Activated T-helper 1 cell treated with anti-CD3 and anti-CD28 coated beads, Interleukin-12 subunit alpha, Interleukin-12 subunit beta, Interleukin-2, Interleukin-4 antibody, amounts not matched to agents 30 ng/mL and 10 ng/mL and 1 ng/mL, durations not matched to agents 14 hours and 24 hours and 36 hours (primary cell): ENCODE results near the gene TARP.

Experiments used
- DNase-seq: peaks from one replicate; pipeline ENCODE4 v3.0.0; 2021; ENCODE audit warnings: low spot score
- H3K27ac Mint-ChIP-seq: one replicate; pipeline ENCODE4 v1.8.0; 2021; ENCODE audit warnings: mild to moderate bottlenecking, mixed read lengths
- H3K27me3 Mint-ChIP-seq: one replicate; pipeline ENCODE4 v1.8.0; 2022; ENCODE audit warnings: mild to moderate bottlenecking, moderate library complexity, mixed read lengths; ENCODE audit not compliant: insufficient read depth
- H3K36me3 Mint-ChIP-seq: one replicate; pipeline ENCODE4 v1.8.0; 2021; ENCODE audit warnings: low read depth, mixed read lengths
- H3K4me1 Mint-ChIP-seq: one replicate; pipeline ENCODE4 v1.8.0; 2021; ENCODE audit warnings: low read depth, mixed read lengths
- H3K4me3 Mint-ChIP-seq: one replicate; pipeline ENCODE4 v1.8.0; 2021; ENCODE audit warnings: mild to moderate bottlenecking, moderate library complexity, mixed read lengths
- H3K9me3 Mint-ChIP-seq: one replicate; pipeline ENCODE4 v1.8.0; 2021; ENCODE audit warnings: mixed read lengths
- intact Hi-C: fragments of 100-400 bp; cut with micrococcal nuclease; formaldehyde crosslinking; loops from one replicate; pipeline ENCODE4 v1.15.1; 2024

The TARP gene

GRCh38 chr7:38311329-38311937 is 38.0 kb upstream of the TARP start:
- DNase-seq = no peak
- peak overlapping the region; percentile 78 for H3K27ac Mint-ChIP-seq
- H3K4me1 Mint-ChIP-seq = peaks cover 11% of the 10 kb centered on the region
- no peaks in the 10 kb centered on the region for H3K36me3 Mint-ChIP-seq
- intact Hi-C loops = loop anchor here (2.0 to 5.0 kb wide), 2 partner anchors 39 to 79 kb away; partner anchors contain the start of gene TARP
- H3K27me3 Mint-ChIP-seq = no peaks in the 10 kb centered on the region
- no peaks in the 10 kb centered on the region for H3K9me3 Mint-ChIP-seq
- H3K4me3 Mint-ChIP-seq = peak overlapping the region; percentile 73

DNA sequence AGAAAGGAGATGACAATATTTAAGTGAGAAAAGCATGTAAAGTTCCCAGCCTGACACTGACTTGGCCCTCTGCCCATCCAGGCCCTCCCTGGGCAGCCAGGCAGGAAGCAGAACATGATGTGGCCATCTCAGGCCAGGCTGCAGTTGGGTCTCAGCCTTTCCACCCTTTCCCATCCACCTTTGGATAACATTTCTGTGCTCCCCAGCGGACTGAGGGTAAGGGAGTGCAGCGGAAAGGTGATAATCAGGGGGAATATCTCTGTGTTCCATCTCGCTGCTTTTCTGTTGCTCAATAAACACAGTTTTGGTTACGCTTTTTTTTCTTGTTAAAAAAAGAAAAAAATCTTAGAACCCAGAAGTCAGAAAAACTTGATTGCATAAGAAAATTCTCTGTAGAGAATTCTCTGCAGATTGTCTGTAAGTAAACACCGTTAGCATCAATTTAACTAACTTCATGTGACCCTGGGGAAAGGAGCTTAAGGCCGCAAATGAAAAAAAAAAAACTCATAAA is 37.2 kb upstream of the TARP start:
- H3K27ac Mint-ChIP-seq = peak overlapping the region; percentile 78
- no peaks in the 10 kb centered on the region for H3K36me3 Mint-ChIP-seq
- DNase-seq = no peak
- H3K9me3 Mint-ChIP-seq = no peaks in the 10 kb centered on the region
- intact Hi-C loops = loop anchor here (2.0 to 5.0 kb wide), 2 partner anchors 38 to 78 kb away; partner anchors contain the start of gene TARP
- no peaks in the 10 kb centered on the region for H3K27me3 Mint-ChIP-seq
- H3K4me1 Mint-ChIP-seq = peaks cover 11% of the 10 kb centered on the region
- peak overlapping the region; percentile 73 for H3K4me3 Mint-ChIP-seq

- DNase-seq = no peak
- H3K27me3 Mint-ChIP-seq = no peaks in the 10 kb centered on the region
- H3K9me3 Mint-ChIP-seq = no peaks in the 10 kb centered on the region
- H3K4me3 Mint-ChIP-seq = peak overlapping the region; percentile 26
- H3K4me1 Mint-ChIP-seq = peaks cover 14% of the 10 kb centered on the region
- no peaks in the 10 kb centered on the region for H3K36me3 Mint-ChIP-seq
- intact Hi-C loops = no loop called here
- H3K27ac Mint-ChIP-seq = peak overlapping the region; percentile 44
Measured at GRCh38 chr7:38309555-38309954, 36.1 kb upstream of the TARP start.

DNA sequence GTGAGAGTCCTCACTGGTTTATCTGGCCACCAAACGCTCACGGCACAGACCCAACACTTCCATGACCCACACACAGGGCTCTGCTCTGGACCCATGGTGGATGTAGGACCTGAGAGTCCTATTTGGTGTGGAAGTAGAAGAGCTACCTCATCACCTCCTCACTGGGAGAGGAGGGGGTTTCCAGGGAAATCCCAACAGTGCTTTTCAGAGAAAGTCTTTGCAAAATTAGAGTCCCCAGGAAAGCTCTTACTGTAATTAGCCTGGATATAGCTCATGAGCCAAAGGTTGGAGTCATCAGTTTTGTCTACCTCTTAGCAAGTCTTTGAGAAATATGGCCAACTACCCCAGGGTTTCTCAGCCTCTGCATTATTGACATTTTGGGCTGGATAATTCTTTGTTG is 34.7 kb upstream of the TARP start:
- Mint-ChIP-seq H3K36me3 (no peaks in the 10 kb centered on the region), H3K4me3 (no peak overlapping the region), H3K27ac (no peak overlapping the region), H3K4me1 (peaks cover 17% of the 10 kb centered on the region), H3K27me3 (no peaks in the 10 kb centered on the region), H3K9me3 (no peaks in the 10 kb centered on the region)
- intact Hi-C loops = no loop called here
- DNase-seq = no peak

DNA sequence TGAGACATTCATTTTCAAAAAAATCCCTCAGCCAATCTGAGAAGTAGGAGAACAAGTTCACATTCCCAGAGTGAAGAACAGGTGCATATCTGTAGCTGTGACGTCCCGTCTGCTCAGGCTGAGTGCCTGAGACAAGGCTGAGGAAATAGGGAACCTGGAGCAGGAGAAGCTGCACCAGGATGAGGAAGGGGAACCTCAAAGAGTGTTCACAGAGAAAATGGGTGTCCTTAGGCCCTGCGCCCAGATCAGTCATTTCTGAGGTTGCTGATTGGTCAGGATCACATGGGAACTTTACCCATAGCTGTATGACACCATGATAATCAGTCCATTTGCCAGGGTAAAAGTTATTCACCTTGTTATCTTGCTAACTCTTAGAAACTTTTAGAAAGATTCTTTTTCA is 34.2 kb upstream of the TARP start:
- DNase-seq = no peak
- H3K27ac Mint-ChIP-seq = no peak overlapping the region
- intact Hi-C loops = no loop called here
- H3K9me3 Mint-ChIP-seq = no peaks in the 10 kb centered on the region
- no peaks in the 10 kb centered on the region for H3K27me3 Mint-ChIP-seq
- H3K36me3 Mint-ChIP-seq = no peaks in the 10 kb centered on the region
- H3K4me3 Mint-ChIP-seq = no peak overlapping the region
- peaks cover 17% of the 10 kb centered on the region for H3K4me1 Mint-ChIP-seq

GRCh38 chr7:38306914-38307313 is 33.5 kb upstream of the TARP start:
- no peaks in the 10 kb centered on the region for H3K27me3 Mint-ChIP-seq
- H3K36me3 Mint-ChIP-seq = no peaks in the 10 kb centered on the region
- peaks cover 17% of the 10 kb centered on the region for H3K4me1 Mint-ChIP-seq
- intact Hi-C loops = no loop called here
- peak overlapping the region; percentile 33 for H3K4me3 Mint-ChIP-seq
- DNase-seq = no peak
- no peaks in the 10 kb centered on the region for H3K9me3 Mint-ChIP-seq
- H3K27ac Mint-ChIP-seq = peak overlapping the region; percentile 81

DNA sequence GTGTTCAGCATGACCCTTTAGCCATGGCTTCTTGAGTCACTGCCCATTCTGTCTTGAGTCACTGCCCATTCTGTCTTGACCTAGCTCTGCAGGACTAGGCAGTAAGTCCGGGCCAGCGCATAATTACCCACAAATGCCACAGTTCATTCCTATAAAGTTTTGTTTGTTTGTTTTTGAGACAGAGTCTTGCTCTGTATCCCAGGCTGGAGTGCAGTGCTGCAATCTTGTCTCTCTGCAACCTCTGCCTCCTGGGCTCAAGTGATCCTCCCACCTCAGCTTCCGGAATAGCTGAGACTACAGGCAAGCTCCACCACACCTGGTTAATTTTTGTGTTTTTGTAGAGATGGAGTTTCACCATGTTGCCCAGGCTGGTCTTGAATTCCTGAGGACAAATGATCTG is 32.7 kb upstream of the TARP start:
- no peaks in the 10 kb centered on the region for H3K9me3 Mint-ChIP-seq
- H3K27me3 Mint-ChIP-seq = no peaks in the 10 kb centered on the region
- H3K36me3 Mint-ChIP-seq = no peaks in the 10 kb centered on the region
- no peak for DNase-seq
- no peak overlapping the region for H3K27ac Mint-ChIP-seq
- H3K4me1 Mint-ChIP-seq = peaks cover 17% of the 10 kb centered on the region
- intact Hi-C loops = no loop called here
- no peak overlapping the region for H3K4me3 Mint-ChIP-seq

GRCh38 chr7:38303866-38304265 is 30.4 kb upstream of the TARP start:
- intact Hi-C loops = no loop called here
- no peak for DNase-seq
- Mint-ChIP-seq H3K9me3 (no peaks in the 10 kb centered on the region), H3K27ac (no peak overlapping the region), H3K36me3 (no peaks in the 10 kb centered on the region), H3K4me3 (no peak overlapping the region), H3K4me1 (peaks cover 10% of the 10 kb centered on the region), H3K27me3 (no peaks in the 10 kb centered on the region)

GRCh38 chr7:38300175-38300574 is 26.7 kb upstream of the TARP start:
- H3K9me3 Mint-ChIP-seq = no peaks in the 10 kb centered on the region
- no peaks in the 10 kb centered on the region for H3K27me3 Mint-ChIP-seq
- no peaks in the 10 kb centered on the region for H3K36me3 Mint-ChIP-seq
- intact Hi-C loops = loop anchor here (2.0 kb wide), 1 partner anchor 25 kb away; no protein-coding TSS in a partner anchor
- H3K4me3 Mint-ChIP-seq = peak overlapping the region; percentile 79
- peak overlapping the region; percentile 63 for H3K27ac Mint-ChIP-seq
- peaks cover 6% of the 10 kb centered on the region for H3K4me1 Mint-ChIP-seq
- no peak for DNase-seq

- no peaks in the 10 kb centered on the region for H3K27me3 Mint-ChIP-seq
- H3K4me3 Mint-ChIP-seq = peak overlapping the region; percentile 79
- H3K4me1 Mint-ChIP-seq = peaks cover 1% of the 10 kb centered on the region
- no peaks in the 10 kb centered on the region for H3K9me3 Mint-ChIP-seq
- intact Hi-C loops = no loop called here
- no peak for DNase-seq
- peak overlapping the region; percentile 63 for H3K27ac Mint-ChIP-seq
- H3K36me3 Mint-ChIP-seq = no peaks in the 10 kb centered on the region
Measured at GRCh38 chr7:38299275-38299931, 26.0 kb upstream of the TARP start.

GRCh38 chr7:38296059-38296857 is 22.8 kb upstream of the TARP start:
- Mint-ChIP-seq H3K27me3 (no peaks in the 10 kb centered on the region), H3K36me3 (no peaks in the 10 kb centered on the region), H3K4me3 (no peak overlapping the region), H3K27ac (no peak overlapping the region), H3K4me1 (no peaks in the 10 kb centered on the region), H3K9me3 (no peaks in the 10 kb centered on the region)
- DNase-seq = no peak
- intact Hi-C loops = no loop called here

DNA sequence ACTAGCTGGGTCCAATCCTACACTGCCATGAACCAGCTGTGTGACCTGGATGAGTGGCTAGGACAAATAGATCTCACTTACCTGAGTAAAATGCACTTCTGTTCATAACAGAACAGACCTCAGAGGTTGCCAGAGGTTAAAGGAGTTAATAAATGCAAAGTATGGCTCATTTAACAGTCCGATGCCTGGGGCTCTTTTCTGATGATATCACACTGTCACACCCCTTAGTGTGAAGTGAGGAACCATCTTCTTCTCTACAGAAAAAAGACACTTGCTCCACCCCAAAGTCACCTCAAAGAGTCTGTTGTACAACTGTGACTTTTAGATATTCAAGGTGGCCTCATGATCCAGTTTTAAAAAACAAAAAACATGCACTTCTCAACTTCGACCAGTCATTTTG is 21.5 kb upstream of the TARP start:
- Mint-ChIP-seq H3K4me1 (no peaks in the 10 kb centered on the region), H3K9me3 (no peaks in the 10 kb centered on the region), H3K27ac (no peak overlapping the region), H3K27me3 (no peaks in the 10 kb centered on the region), H3K4me3 (no peak overlapping the region), H3K36me3 (no peaks in the 10 kb centered on the region)
- intact Hi-C loops = no loop called here
- no peak for DNase-seq

DNA sequence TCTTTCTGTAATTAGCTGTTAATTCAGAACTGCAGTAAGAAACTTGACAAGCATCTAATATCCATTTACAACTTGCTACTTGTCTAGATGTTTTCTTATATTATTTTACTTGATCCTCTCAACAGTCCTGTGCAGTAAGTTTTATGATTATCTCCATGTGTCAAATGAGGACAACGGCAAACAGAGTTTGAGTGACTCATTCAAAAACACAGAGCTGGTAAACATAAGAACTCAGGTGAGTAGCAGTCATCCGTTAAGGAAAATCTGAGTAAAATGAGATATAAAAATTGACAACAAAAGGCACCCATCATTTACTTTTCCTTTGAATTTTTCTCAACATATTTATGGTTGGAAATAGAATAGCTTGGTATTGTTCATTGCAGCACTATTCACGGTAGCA is 19.0 kb upstream of the TARP start:
- Mint-ChIP-seq H3K4me3 (no peak overlapping the region), H3K9me3 (no peaks in the 10 kb centered on the region), H3K4me1 (no peaks in the 10 kb centered on the region), H3K27me3 (no peaks in the 10 kb centered on the region), H3K36me3 (no peaks in the 10 kb centered on the region), H3K27ac (no peak overlapping the region)
- DNase-seq = no peak
- intact Hi-C loops = no loop called here
